GM12872 (cell line): ENCODE measurements around the gene ARL8B.

Experiments
- CTCF ChIP-seq: IDR thresholded peaks from 3 replicates; pipeline ENCODE4 v1.5.1; 2011; ENCODE audit warnings: low read depth, mild to moderate bottlenecking, low read length, moderate library complexity; ENCODE audit not compliant: insufficient read depth

Gene ARL8B

GRCh38 chr3:5201536-5201935 lies 79.4 kb downstream of the ARL8B start:
- no peak for TF ChIP-seq CTCF

- no peak for TF ChIP-seq CTCF
These were observed 80.1 kb downstream of the ARL8B start for GRCh38 chr3:5202222-5202621.

GRCh38 chr3:5205165-5205941 lies 83.3 kb downstream of the ARL8B start:
- no peak for TF ChIP-seq CTCF

- TF ChIP-seq CTCF: no peak
These were observed 88.8 kb downstream of the ARL8B start for GRCh38 chr3:5210926-5211325.

- TF ChIP-seq CTCF: no peak
These were observed 90.8 kb downstream of the ARL8B start for GRCh38 chr3:5212628-5213573.

- TF ChIP-seq CTCF: no peak
These were observed 91.5 kb downstream of the ARL8B start for GRCh38 chr3:5213574-5213966.

- TF ChIP-seq CTCF: no peak
These were observed 92.3 kb downstream of the ARL8B start for GRCh38 chr3:5214352-5214751.
